ENCODE measurements around the gene DACH2. TPM values are rescaled to one million over a fixed set of nuclear protein-coding genes. Genes with fewer than 3 reads are reported as not detected.

Gene DACH2
- total RNA-seq, 1 donor from 2014 or later = not detected

- H3K9me3 Mint-ChIP-seq = peaks cover 19% of the 10 kb centered on the region
- H3K36me3 Mint-ChIP-seq (ENCODE audit: low read depth) = no peaks in the 10 kb centered on the region
- H3K27me3 Mint-ChIP-seq (ENCODE audit: low read depth) = no peaks in the 10 kb centered on the region
- intact Hi-C loops (cut with micrococcal nuclease) = no loop called here
- H3K27ac Mint-ChIP-seq = no peak overlapping the region
- DNase-seq (ENCODE audit: low spot score) = no peak
- H3K4me3 Mint-ChIP-seq (ENCODE audit: low read depth) = no peak overlapping the region
- H3K4me1 Mint-ChIP-seq (ENCODE audit: low read depth) = no peaks in the 10 kb centered on the region
Measured at GRCh38 chrX:86604607-86605006, 456.4 kb downstream of the DACH2 start.

DNA sequence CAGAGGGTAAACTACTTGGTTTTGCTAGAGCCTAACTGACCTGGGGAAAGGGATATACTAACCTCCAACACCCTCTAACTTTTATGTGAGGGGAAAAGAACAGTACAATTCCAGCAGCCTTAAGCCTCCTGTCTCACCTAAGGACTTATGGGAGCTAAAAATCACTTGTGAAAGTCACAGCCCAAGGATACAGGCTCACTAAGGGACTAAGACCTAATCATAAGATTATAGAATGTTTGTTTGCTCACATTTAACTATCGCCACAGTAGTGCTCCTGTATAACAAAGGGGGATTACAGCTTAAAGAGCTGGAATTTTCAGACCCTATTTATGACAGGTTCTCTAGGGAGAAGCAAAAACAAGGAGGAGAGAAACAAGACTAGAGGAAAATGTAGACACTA lies 548.7 kb downstream of the DACH2 start:
- Mint-ChIP-seq H3K27me3 (ENCODE audit: low read depth) (no peaks in the 10 kb centered on the region), H3K36me3 (ENCODE audit: low read depth) (no peaks in the 10 kb centered on the region), H3K27ac (no peak overlapping the region), H3K9me3 (peaks cover 9% of the 10 kb centered on the region), H3K4me1 (ENCODE audit: low read depth) (no peaks in the 10 kb centered on the region), H3K4me3 (ENCODE audit: low read depth) (no peak overlapping the region)
- intact Hi-C loops (cut with micrococcal nuclease) = no loop called here
- DNase-seq (ENCODE audit: low spot score) = no peak

DNA sequence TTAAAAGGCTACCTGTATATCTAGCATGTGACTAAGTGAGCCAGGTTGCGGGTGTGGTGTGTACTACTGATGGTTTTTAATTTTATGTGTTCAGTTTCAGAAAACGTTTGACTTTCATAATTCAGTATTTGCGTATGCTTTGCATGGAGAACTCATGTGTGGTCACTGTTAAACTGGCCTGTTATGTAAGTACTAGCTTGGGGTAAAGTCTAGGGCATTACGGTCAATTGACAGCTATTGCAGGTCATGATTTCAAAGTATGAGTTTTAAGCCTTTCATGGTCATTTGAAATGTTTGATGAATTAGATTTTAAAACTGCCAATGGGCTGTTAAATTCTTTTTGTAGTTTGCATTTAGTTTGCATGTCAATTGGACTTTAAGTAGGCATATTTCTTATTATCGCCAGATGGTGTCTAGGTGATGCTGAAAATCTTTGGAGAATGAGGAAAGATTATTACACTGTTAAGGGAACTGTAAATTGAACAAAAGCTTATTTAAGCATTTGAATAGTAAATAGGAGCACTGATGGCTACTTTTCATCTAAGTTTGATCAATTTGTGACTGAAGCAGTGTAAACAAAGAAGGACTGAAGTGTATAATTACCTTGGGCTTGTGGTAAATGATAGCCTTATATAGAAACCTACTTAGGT lies 563.4 kb downstream of the DACH2 start:
- no peaks in the 10 kb centered on the region for H3K4me1 Mint-ChIP-seq (ENCODE audit: low read depth)
- DNase-seq (ENCODE audit: low spot score) = no peak
- no peaks in the 10 kb centered on the region for H3K27me3 Mint-ChIP-seq (ENCODE audit: low read depth)
- intact Hi-C loops (cut with micrococcal nuclease) = no loop called here
- no peaks in the 10 kb centered on the region for H3K36me3 Mint-ChIP-seq (ENCODE audit: low read depth)
- no peak overlapping the region for H3K4me3 Mint-ChIP-seq (ENCODE audit: low read depth)
- no peak overlapping the region for H3K27ac Mint-ChIP-seq
- H3K9me3 Mint-ChIP-seq = no peaks in the 10 kb centered on the region

GRCh38 chrX:86714441-86714840 lies 566.2 kb downstream of the DACH2 start:
- no peaks in the 10 kb centered on the region for H3K27me3 Mint-ChIP-seq (ENCODE audit: low read depth)
- H3K27ac Mint-ChIP-seq = no peak overlapping the region
- intact Hi-C loops (cut with micrococcal nuclease) = no loop called here
- H3K4me1 Mint-ChIP-seq (ENCODE audit: low read depth) = no peaks in the 10 kb centered on the region
- no peaks in the 10 kb centered on the region for H3K36me3 Mint-ChIP-seq (ENCODE audit: low read depth)
- DNase-seq (ENCODE audit: low spot score) = no peak
- no peaks in the 10 kb centered on the region for H3K9me3 Mint-ChIP-seq
- no peak overlapping the region for H3K4me3 Mint-ChIP-seq (ENCODE audit: low read depth)

DNA sequence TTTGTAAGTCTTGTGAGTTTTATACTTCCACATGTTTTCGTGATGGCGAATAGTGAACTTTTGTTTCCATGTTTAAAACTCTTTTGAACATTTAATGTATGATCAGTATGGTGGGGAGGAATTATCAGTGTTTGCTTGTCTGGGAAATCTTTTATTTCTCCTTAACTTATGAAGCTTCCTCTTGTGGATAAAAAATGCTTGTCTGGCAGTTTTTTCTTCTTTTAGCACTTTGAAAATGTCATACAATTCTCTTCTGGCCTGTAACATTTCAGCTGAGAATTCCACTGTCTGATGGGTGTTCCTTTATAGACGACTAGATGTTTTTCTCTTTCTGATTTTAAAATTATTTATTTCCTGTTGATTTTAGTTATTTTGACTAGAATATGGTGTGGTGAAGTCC lies 576.0 kb downstream of the DACH2 start:
- no peaks in the 10 kb centered on the region for H3K27me3 Mint-ChIP-seq (ENCODE audit: low read depth)

GRCh38 chrX:86747091-86747490 lies 598.8 kb downstream of the DACH2 start:
- no peak overlapping the region for H3K4me3 Mint-ChIP-seq (ENCODE audit: low read depth)
- H3K9me3 Mint-ChIP-seq = peaks cover 5% of the 10 kb centered on the region
- H3K4me1 Mint-ChIP-seq (ENCODE audit: low read depth) = no peaks in the 10 kb centered on the region
- intact Hi-C loops (cut with micrococcal nuclease) = no loop called here
- no peak for DNase-seq (ENCODE audit: low spot score)
- no peaks in the 10 kb centered on the region for H3K36me3 Mint-ChIP-seq (ENCODE audit: low read depth)
- H3K27me3 Mint-ChIP-seq (ENCODE audit: low read depth) = no peaks in the 10 kb centered on the region
- H3K27ac Mint-ChIP-seq = no peak overlapping the region

More for the DNA sequence above, 576.0 kb downstream of the DACH2 start:
- Mint-ChIP-seq H3K36me3 (ENCODE audit: low read depth) (no peaks in the 10 kb centered on the region), H3K4me1 (ENCODE audit: low read depth) (no peaks in the 10 kb centered on the region), H3K4me3 (ENCODE audit: low read depth) (no peak overlapping the region), H3K27ac (no peak overlapping the region), H3K9me3 (no peaks in the 10 kb centered on the region)
- no peak for DNase-seq (ENCODE audit: low spot score)
- intact Hi-C loops (cut with micrococcal nuclease) = no loop called here

- Mint-ChIP-seq H3K4me3 (ENCODE audit: low read depth) (no peak overlapping the region), H3K4me1 (ENCODE audit: low read depth) (no peaks in the 10 kb centered on the region), H3K36me3 (ENCODE audit: low read depth) (no peaks in the 10 kb centered on the region), H3K9me3 (peaks cover 5% of the 10 kb centered on the region), H3K27me3 (ENCODE audit: low read depth) (no peaks in the 10 kb centered on the region), H3K27ac (no peak overlapping the region)
- intact Hi-C loops (cut with micrococcal nuclease) = no loop called here
- no peak for DNase-seq (ENCODE audit: low spot score)
Measured at GRCh38 chrX:86805241-86805640, 657.0 kb downstream of the DACH2 start.

DNA sequence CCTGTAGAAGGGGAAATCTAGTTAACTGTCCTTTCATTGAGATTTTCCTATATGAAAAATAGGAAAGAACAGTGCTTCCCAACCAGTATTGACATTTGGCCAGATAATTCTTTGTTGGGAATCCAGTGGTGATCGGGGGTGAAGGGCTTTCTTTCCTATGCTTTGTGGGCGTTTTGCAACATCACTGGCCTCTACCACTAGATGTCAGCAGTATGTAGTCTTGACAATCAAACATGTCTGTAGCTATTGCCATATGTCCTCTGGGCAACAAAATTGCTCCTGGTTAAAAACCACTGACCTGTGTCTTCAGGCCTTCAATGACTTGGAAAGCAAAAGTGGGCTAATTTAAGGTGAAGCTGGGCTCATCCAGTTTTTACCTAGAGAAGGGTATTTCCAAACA lies 658.5 kb downstream of the DACH2 start:
- Mint-ChIP-seq H3K36me3 (ENCODE audit: low read depth) (no peaks in the 10 kb centered on the region), H3K27ac (no peak overlapping the region), H3K4me1 (ENCODE audit: low read depth) (no peaks in the 10 kb centered on the region), H3K27me3 (ENCODE audit: low read depth) (no peaks in the 10 kb centered on the region), H3K4me3 (ENCODE audit: low read depth) (no peak overlapping the region), H3K9me3 (peaks cover 5% of the 10 kb centered on the region)
- intact Hi-C loops (cut with micrococcal nuclease) = no loop called here
- no peak for DNase-seq (ENCODE audit: low spot score)

DNA sequence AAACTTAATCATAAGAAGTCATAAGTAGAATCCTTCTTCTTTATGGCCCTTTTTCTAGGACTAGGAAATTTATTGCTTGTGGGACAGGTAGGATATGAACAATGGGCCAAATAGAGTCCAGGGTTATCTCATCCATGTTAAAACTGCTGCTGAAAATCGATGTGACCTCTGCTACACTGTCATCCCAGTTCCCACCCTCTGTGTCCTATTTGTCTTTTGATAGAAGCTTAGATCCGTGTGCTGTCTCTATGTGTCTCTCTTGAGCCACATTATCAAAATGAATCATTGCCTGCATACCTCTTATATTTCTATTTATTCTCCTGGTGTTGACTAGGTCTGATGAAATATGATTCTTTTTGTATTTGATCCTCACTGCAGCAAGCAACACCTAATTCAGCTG lies 661.4 kb downstream of the DACH2 start:
- H3K4me3 Mint-ChIP-seq (ENCODE audit: low read depth) = no peak overlapping the region
- H3K36me3 Mint-ChIP-seq (ENCODE audit: low read depth) = no peaks in the 10 kb centered on the region
- no peak overlapping the region for H3K27ac Mint-ChIP-seq
- intact Hi-C loops (cut with micrococcal nuclease) = no loop called here
- H3K27me3 Mint-ChIP-seq (ENCODE audit: low read depth) = no peaks in the 10 kb centered on the region
- peaks cover 5% of the 10 kb centered on the region for H3K9me3 Mint-ChIP-seq
- H3K4me1 Mint-ChIP-seq (ENCODE audit: low read depth) = no peaks in the 10 kb centered on the region
- DNase-seq (ENCODE audit: low spot score) = no peak

DNA sequence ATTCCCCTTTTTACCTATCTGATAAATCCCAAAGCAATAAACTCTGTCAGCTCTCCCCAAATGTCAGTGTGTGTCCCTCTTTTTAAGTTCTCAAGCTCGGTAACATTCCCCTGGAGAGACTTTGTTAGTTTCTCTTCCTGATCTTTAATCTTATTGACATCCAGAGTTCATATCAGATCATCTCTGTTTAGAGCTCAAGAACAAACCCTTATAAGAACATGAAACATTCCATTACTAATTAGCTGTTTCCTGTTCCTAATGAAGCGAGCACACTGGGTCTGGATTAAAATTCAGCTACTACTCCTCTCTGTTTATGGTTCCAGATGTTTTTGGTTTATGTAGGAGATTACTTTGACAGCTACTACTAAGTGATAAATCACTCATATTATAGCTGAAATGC lies 681.5 kb downstream of the DACH2 start:
- Mint-ChIP-seq H3K27me3 (ENCODE audit: low read depth) (no peaks in the 10 kb centered on the region), H3K4me1 (ENCODE audit: low read depth) (no peaks in the 10 kb centered on the region), H3K9me3 (peaks cover 6% of the 10 kb centered on the region), H3K36me3 (ENCODE audit: low read depth) (no peaks in the 10 kb centered on the region), H3K27ac (no peak overlapping the region), H3K4me3 (ENCODE audit: low read depth) (no peak overlapping the region)
- DNase-seq (ENCODE audit: low spot score) = no peak
- intact Hi-C loops (cut with micrococcal nuclease) = no loop called here

GRCh38 chrX:86830685-86831084 lies 682.4 kb downstream of the DACH2 start:
- Mint-ChIP-seq H3K27ac (no peak overlapping the region), H3K4me1 (ENCODE audit: low read depth) (no peaks in the 10 kb centered on the region), H3K27me3 (ENCODE audit: low read depth) (no peaks in the 10 kb centered on the region), H3K9me3 (peaks cover 3% of the 10 kb centered on the region), H3K36me3 (ENCODE audit: low read depth) (no peaks in the 10 kb centered on the region), H3K4me3 (ENCODE audit: low read depth) (no peak overlapping the region)
- intact Hi-C loops (cut with micrococcal nuclease) = no loop called here
- DNase-seq (ENCODE audit: low spot score) = no peak

- no peaks in the 10 kb centered on the region for H3K4me1 Mint-ChIP-seq (ENCODE audit: low read depth)
- no peaks in the 10 kb centered on the region for H3K27me3 Mint-ChIP-seq (ENCODE audit: low read depth)
- no peaks in the 10 kb centered on the region for H3K9me3 Mint-ChIP-seq
- H3K27ac Mint-ChIP-seq = no peak overlapping the region
- H3K4me3 Mint-ChIP-seq (ENCODE audit: low read depth) = no peak overlapping the region
- intact Hi-C loops (cut with micrococcal nuclease) = no loop called here
- no peak for DNase-seq (ENCODE audit: low spot score)
- H3K36me3 Mint-ChIP-seq (ENCODE audit: low read depth) = no peaks in the 10 kb centered on the region
Measured at GRCh38 chrX:86845101-86845500, 696.9 kb downstream of the DACH2 start.

Measured in activated T-helper 2 cell treated with anti-CD3 and anti-CD28 coated beads, Interferon-gamma antibody, Interleukin-2, Interleukin-4, amounts not matched to agents 10 μg/mL and 5 μg/mL and 100 μg/mL, durations not matched to agents 14 hours and 24 hours and 36 hours (primary cell).